GM21528 (cell line): Measurements from ENCODE around the gene PHGDH.
A peak's percentile ranks its signal among the peaks of the same experiment; 100 is the strongest.

Experiments
- ATAC-seq: cut with Tn5 transposase; IDR thresholded peaks from one replicate; pipeline ENCODE4 v1.9.1; 2021; ENCODE audit warnings: mild to moderate bottlenecking, moderate library complexity; ENCODE audit not compliant: unreplicated experiment, low FRiP score

The PHGDH gene

DNA sequence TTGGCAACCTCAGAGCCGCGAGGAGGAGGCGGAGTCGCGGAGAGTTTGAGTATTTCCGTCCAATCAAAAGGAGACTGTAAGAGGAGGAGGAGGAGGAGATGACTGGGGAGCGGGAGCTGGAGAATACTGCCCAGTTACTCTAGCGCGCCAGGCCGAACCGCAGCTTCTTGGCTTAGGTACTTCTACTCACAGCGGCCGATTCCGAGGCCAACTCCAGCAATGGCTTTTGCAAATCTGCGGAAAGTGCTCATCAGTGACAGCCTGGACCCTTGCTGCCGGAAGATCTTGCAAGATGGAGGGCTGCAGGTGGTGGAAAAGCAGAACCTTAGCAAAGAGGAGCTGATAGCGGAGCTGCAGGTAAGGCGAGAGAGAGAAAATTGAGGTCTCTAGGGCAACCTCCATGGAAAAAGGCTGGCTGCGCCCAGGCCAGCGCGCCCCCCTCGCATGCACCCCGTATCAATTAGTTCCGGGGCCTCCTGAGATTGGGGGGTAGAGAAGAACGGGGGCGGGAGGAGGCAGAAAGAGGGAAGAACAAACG is at the start of gene PHGDH:
Gene PHGDH (plus strand): TSS at position 131 of the 538 bp plus-strand sequence. CDS start 89 bp downstream, at position 220.
- no peak for ATAC-seq

DNA sequence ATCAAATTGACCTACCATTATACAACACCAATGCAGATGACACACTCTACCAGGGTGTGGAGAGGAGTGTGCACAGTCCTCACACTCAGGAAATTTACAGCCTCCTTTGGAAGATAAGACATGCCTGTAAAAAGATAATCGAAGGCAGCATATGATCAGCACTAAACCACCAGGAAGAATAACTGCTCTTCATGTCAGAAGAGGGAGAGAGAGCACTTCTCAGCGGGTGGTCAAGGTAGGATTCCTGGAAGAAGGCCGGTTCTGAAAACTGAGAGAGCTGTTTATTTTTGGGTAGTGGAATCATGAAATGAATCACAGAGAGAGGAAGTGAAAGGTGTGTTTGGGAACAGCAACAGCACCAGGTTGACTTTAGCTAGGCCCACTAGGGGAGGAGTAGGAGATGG is 49.7 kb upstream of the PHGDH start:
- peak; percentile 75 for ATAC-seq

GRCh38 chr1:119664067-119664466 is 47.7 kb upstream of the PHGDH start:
- no peak for ATAC-seq

DNA sequence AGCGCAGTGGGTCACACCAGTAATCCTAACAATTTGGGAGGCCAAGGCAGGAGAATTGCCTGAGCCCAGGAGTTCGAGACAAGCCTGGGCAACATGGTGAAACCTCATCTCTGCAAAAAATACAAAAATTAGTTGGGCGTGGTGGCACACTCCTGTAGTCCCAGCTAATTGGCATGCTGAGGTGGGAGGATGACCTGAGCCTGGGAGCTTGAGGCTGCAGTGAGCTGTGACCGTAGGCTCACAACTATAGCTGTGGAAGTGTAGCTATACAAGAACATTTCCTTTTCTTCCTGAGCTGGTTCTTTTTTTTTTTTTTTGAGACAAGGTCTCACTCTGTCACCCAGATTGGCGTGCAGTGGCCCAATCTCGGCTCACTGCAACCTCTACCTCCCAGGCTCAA is 44.6 kb upstream of the PHGDH start:
- ATAC-seq: no peak

- no peak for ATAC-seq
Measured at GRCh38 chr1:119670898-119671297, 40.8 kb upstream of the PHGDH start.

DNA sequence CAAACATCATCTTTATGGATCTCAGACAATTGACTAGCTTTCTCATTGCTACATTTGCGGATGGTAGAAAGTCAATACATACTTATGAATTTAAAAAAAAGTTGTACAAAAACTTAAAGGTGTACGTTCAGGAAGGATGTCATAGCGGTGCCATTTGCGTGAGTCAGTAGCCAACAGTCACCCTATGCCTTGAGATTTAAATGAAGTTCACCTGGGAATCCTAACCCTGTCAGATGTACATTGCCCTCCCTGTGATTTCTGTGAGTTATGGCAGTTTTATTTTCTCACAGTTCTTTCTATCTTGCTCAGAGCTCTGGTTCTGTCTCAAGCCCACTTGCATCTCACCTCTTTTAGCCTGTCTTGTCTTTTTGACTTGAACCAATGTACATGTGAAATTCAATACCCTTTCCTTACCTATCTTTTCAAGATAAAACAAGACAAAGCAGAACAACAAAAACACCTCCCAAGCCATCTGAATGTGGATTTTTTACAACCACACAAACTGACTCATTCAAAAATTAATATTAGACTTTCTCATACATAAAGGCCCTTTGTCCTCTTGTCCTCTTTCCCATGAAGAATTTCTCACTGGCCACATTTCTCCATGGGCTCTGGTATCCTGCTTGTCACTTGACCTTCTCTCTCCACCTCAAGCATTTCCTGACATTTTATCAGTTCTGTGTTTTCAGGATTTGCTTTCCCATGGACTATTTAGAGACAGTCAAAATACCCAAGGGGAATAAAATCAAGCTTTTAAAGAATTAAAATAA is 38.4 kb upstream of the PHGDH start:
- no peak for ATAC-seq

GRCh38 chr1:119674111-119674526 is 37.6 kb upstream of the PHGDH start:
- ATAC-seq: no peak

DNA sequence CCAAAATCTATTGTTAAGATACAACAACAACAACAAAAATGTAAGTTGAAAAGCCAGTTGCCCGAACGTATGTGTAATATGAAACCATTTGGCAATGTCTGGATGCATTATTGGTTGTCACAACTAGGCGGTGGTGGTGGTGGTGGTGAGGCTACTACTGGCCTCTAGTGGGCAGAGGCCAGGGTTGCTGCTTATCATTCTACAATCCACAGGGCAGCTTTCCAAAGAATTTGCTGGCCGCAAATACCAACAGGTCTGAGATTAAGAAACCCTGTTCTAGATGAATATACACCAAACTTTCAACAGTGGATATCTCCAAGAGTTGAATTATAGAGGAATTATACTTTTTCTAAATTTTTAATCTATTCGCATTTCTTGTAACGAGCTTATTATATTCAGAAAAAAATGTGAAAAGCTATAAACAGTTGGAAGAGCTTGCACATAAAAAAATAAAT is 36.9 kb upstream of the PHGDH start:
- ATAC-seq: peak; percentile 53

GRCh38 chr1:119675349-119676345 is 36.1 kb upstream of the PHGDH start:
- no peak for ATAC-seq

DNA sequence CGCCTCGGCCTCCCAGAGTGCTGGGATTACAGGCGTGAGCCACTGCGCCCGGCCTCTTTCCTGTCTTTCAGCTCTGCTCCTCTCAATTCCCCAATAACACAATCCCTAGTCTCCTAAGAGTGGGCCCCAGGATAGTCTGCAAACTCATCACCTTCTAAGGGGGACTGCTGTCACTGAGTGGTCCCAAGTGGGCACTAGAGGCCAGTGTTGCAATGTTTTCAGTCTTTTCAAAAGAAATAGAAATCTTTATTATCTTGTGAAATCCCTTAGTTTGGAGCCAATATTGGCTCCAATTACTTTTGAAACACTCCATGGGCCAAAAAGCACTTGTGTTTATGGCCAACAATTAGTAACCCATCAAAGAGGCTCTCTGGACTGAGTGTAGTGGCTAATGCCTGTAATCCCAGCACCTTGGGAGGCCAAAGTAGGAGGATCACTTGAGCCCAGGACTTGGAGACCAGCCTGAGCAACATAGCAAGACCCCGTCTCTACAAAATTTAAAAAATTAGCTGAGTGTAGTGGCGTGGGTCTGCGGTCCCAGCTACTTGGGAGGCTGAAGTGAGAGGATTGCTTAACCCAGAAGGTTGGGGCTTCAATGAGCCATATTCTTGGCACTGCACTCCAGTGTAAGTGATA is 35.0 kb upstream of the PHGDH start:
- ATAC-seq: no peak

- ATAC-seq: no peak
Measured at GRCh38 chr1:119679223-119679622, 32.5 kb upstream of the PHGDH start.

GRCh38 chr1:119680193-119680592 is 31.5 kb upstream of the PHGDH start:
- ATAC-seq: no peak

- no peak for ATAC-seq
Measured at GRCh38 chr1:119680723-119681122, 31.0 kb upstream of the PHGDH start.

DNA sequence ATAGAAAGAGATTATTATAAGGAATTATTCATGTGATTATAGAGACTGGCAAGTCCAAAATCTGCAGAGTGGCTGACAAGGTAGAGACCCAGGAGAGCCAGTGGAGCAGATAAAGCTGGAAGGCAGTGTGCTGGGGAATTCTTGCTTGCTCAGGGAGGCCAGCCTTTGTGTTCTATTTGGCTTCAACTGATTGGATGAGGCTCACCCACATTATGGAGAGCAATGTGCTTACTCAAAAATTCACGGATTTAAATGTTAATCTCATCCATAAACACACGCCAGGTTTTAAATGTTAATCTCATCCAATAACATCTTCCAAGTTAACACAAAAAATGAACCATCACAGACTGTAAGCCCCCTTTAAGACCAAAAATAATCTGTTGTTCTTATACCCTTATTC is 30.2 kb upstream of the PHGDH start:
- ATAC-seq: no peak

- ATAC-seq: no peak
Measured at GRCh38 chr1:119682141-119682540, 29.6 kb upstream of the PHGDH start.

DNA sequence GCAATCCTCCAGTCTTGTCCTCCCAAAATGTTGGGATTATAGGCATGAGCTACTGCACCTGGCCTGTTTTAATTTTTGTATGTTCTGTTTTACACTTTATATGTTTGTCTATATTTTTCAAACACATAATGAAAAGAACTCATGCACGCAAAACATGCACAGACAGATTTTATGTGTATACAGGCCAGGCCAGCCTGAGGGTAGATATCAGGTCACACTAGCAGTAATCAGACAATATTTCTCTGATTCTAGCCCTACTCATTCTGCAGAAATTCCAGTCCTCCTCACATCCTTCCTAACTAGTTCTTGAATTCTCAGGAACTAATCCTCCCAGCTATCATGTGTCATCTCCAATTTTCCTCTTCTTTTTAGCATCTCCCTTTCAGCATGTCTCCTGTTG is 27.8 kb upstream of the PHGDH start:
- no peak for ATAC-seq

DNA sequence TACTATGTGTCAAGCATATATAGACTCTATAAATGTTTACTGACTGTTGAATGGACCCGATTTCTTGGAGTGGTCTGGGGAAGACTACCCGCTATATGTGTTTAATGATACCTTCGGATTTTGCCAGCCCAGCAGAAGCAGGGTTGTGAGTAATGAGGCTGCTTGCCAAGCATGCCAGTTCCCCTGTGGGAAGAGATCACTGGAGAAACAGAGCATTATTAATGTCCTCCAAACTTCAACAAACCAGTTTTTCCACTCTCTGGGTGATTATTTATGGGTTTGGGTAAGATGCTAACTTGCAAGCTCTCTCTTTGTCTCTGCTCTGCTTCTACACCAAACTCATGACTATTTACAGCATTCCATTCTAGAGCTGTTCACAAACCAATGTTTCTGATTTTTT is 25.1 kb upstream of the PHGDH start:
- ATAC-seq: no peak

- ATAC-seq: no peak
Measured at GRCh38 chr1:119687434-119688079, 24.2 kb upstream of the PHGDH start.

- ATAC-seq: no peak
Measured at GRCh38 chr1:119688810-119689209, 22.9 kb upstream of the PHGDH start.

- no peak for ATAC-seq
Measured at GRCh38 chr1:119689511-119689910, 22.2 kb upstream of the PHGDH start.
